ENCODE data around the gene PRDM15.

Gene PRDM15

GRCh38 chr21:41809891-41810596 lies 69.1 kb downstream of the PRDM15 start:
- no peak overlapping the region for H3K4me3 Mint-ChIP-seq
- no peaks in the 10 kb centered on the region for H3K27me3 Mint-ChIP-seq (ENCODE audit: low read depth)
- peaks cover 46% of the 10 kb centered on the region for H3K36me3 Mint-ChIP-seq (ENCODE audit: low read depth)
- no peaks in the 10 kb centered on the region for H3K4me1 Mint-ChIP-seq
- TF ChIP-seq, protein P1, sequence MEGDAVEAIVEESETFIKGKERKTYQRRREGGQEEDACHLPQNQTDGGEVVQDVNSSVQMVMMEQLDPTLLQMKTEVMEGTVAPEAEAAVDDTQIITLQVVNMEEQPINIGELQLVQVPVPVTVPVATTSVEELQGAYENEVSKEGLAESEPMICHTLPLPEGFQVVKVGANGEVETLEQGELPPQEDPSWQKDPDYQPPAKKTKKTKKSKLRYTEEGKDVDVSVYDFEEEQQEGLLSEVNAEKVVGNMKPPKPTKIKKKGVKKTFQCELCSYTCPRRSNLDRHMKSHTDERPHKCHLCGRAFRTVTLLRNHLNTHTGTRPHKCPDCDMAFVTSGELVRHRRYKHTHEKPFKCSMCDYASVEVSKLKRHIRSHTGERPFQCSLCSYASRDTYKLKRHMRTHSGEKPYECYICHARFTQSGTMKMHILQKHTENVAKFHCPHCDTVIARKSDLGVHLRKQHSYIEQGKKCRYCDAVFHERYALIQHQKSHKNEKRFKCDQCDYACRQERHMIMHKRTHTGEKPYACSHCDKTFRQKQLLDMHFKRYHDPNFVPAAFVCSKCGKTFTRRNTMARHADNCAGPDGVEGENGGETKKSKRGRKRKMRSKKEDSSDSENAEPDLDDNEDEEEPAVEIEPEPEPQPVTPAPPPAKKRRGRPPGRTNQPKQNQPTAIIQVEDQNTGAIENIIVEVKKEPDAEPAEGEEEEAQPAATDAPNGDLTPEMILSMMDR (IDR thresholded peaks at IDR 0.05; ENCODE audit: unreplicated experiment in 3 of 3), result no peak
- no peak overlapping the region for H3K27ac Mint-ChIP-seq
- H3K9me3 Mint-ChIP-seq, result no peaks in the 10 kb centered on the region

DNA sequence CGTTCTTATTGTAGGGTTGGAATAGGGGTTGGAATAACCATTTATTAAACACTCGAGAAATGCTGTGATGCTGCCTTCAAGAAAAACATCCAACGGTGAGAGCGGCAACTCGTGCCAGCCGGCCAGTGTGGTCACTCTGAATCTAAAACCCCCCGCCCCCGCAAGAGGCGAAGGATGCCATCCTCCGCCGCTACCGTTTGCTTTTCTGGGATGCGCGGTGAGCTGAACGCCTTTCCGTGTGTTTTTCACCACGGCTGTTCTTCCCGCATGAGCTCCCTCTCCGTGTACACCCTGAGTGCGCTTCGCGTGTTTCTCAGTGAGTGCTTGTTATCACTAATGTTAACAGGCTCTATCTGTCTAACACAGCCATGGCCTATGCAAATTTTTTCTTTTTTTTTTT lies 70.3 kb downstream of the PRDM15 start:
- H3K36me3 Mint-ChIP-seq (ENCODE audit: low read depth), result peaks cover 42% of the 10 kb centered on the region
- H3K27me3 Mint-ChIP-seq (ENCODE audit: low read depth), result no peaks in the 10 kb centered on the region

GRCh38 chr21:41808094-41808493 lies 71.0 kb downstream of the PRDM15 start:
- H3K36me3 Mint-ChIP-seq (ENCODE audit: low read depth), result peaks cover 37% of the 10 kb centered on the region
- no peaks in the 10 kb centered on the region for H3K4me1 Mint-ChIP-seq
- no peak overlapping the region for H3K27ac Mint-ChIP-seq
- TF ChIP-seq, protein P1 (IDR thresholded peaks at IDR 0.05; ENCODE audit: unreplicated experiment in 3 of 3), result no peak
- no peaks in the 10 kb centered on the region for H3K27me3 Mint-ChIP-seq (ENCODE audit: low read depth)
- no peaks in the 10 kb centered on the region for H3K9me3 Mint-ChIP-seq
- no peak overlapping the region for H3K4me3 Mint-ChIP-seq

More for the DNA sequence above, 70.3 kb downstream of the PRDM15 start:
- H3K9me3 Mint-ChIP-seq, result no peaks in the 10 kb centered on the region
- H3K4me1 Mint-ChIP-seq, result no peaks in the 10 kb centered on the region
- TF ChIP-seq, protein P1 (IDR thresholded peaks at IDR 0.05; ENCODE audit: unreplicated experiment in 3 of 3), result no peak
- no peak overlapping the region for H3K4me3 Mint-ChIP-seq
- H3K27ac Mint-ChIP-seq, result no peak overlapping the region

- Mint-ChIP-seq H3K27me3 (ENCODE audit: low read depth) (no peaks in the 10 kb centered on the region), H3K9me3 (no peaks in the 10 kb centered on the region), H3K4me1 (no peaks in the 10 kb centered on the region), H3K4me3 (no peak overlapping the region), H3K36me3 (ENCODE audit: low read depth) (peaks cover 43% of the 10 kb centered on the region), H3K27ac (no peak overlapping the region)
- TF ChIP-seq, protein P1 (IDR thresholded peaks at IDR 0.05; ENCODE audit: unreplicated experiment in 3 of 3), result no peak
Measured at GRCh38 chr21:41806773-41807172, 72.4 kb downstream of the PRDM15 start.

GRCh38 chr21:41805643-41806042 lies 73.5 kb downstream of the PRDM15 start:
- Mint-ChIP-seq H3K9me3 (no peaks in the 10 kb centered on the region), H3K4me1 (no peaks in the 10 kb centered on the region), H3K36me3 (ENCODE audit: low read depth) (peaks cover 46% of the 10 kb centered on the region), H3K4me3 (no peak overlapping the region), H3K27ac (no peak overlapping the region), H3K27me3 (ENCODE audit: low read depth) (no peaks in the 10 kb centered on the region)
- TF ChIP-seq, protein P1 (IDR thresholded peaks at IDR 0.05; ENCODE audit: unreplicated experiment in 3 of 3), result no peak

GRCh38 chr21:41805038-41805437 lies 74.1 kb downstream of the PRDM15 start:
- H3K9me3 Mint-ChIP-seq, result no peaks in the 10 kb centered on the region
- H3K27ac Mint-ChIP-seq, result no peak overlapping the region
- peaks cover 48% of the 10 kb centered on the region for H3K36me3 Mint-ChIP-seq (ENCODE audit: low read depth)
- no peaks in the 10 kb centered on the region for H3K27me3 Mint-ChIP-seq (ENCODE audit: low read depth)
- H3K4me3 Mint-ChIP-seq, result no peak overlapping the region
- no peaks in the 10 kb centered on the region for H3K4me1 Mint-ChIP-seq
- TF ChIP-seq, protein P1 (IDR thresholded peaks at IDR 0.05; ENCODE audit: unreplicated experiment in 3 of 3), result no peak

All from nephron (organoid).